Loucy (cell line): ENCODE measurements around the gene DEDD.

Experiments
- EZH2phosphoT487 ChIP-seq: fragments of 200-600 bp; IDR thresholded peaks from 2 replicates; pipeline ENCODE4 v1.6.1; 2018; ENCODE audit warnings: antibody characterized with exemption, mild to moderate bottlenecking, moderate library complexity, borderline replicate concordance
- TF ChIP-seq, protein P1 (sequence below): fragments of 200-600 bp; sonication (generic); conservative IDR thresholded peaks from 2 replicates; pipeline ENCODE4 v1.5.1; 2014; ENCODE audit warnings: mild to moderate bottlenecking, antibody characterized with exemption, low read length

DNA sequence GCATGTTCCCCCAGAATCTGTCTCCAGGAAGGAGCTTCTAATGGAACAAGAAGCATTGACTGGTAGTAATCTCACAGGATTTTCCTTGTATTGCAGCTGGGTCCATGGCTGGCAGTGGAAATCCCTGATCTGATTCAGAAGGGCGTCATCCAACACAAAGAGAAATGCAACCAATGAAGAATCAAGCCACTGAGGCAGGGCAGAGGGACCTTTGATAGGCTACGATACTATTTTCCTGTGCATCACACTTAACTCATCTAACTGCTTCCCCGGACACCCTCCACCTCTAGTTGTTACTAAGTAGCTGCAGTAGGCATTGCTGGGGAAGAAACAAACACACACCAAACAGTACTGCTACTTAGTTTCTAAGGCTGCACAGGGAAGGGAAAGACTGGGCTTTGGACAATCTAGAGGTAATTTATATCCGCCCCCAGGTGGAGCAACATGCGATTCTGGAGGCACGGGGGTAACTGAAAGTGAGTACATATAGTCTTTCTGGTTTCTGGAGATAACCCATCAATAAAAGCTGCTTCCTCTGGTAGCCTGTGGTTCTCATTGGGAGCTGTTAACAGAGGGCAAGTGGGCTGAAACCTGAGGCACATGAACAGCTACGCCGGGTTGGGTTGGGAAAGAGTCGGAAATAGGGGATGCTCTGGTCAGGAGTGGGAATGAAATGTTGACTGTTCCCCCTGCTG, 26.0 kb upstream of the DEDD start:
- TF ChIP-seq, protein P1, sequence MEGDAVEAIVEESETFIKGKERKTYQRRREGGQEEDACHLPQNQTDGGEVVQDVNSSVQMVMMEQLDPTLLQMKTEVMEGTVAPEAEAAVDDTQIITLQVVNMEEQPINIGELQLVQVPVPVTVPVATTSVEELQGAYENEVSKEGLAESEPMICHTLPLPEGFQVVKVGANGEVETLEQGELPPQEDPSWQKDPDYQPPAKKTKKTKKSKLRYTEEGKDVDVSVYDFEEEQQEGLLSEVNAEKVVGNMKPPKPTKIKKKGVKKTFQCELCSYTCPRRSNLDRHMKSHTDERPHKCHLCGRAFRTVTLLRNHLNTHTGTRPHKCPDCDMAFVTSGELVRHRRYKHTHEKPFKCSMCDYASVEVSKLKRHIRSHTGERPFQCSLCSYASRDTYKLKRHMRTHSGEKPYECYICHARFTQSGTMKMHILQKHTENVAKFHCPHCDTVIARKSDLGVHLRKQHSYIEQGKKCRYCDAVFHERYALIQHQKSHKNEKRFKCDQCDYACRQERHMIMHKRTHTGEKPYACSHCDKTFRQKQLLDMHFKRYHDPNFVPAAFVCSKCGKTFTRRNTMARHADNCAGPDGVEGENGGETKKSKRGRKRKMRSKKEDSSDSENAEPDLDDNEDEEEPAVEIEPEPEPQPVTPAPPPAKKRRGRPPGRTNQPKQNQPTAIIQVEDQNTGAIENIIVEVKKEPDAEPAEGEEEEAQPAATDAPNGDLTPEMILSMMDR = no peak
- TF ChIP-seq EZH2phosphoT487 = no peak
